Spinal cord (tissue), 4 donors: ENCODE data around the gene PRPS2. TPM values are rescaled to one million over a fixed set of nuclear protein-coding genes. Genes with fewer than 3 reads are reported as not detected.

Experiments used
- polyA plus RNA-seq, 2 donors: library from polyadenylated mRNA; unstranded; fragments of 120-200 nt; gene quantifications; one replicate each; pipeline ENCODE4 v1.2.1, GENCODE V29; 2013; ENCODE audit not compliant: insufficient read length in 2 of 2
- total RNA-seq, 2 donors: library from RNA; depleted of rRNA in 1 of 2; stranded (reverse); fragments of 120-200 nt in 1 of 2; fragments of >200 nt in 1 of 2; gene quantifications; one replicate each; pipeline versions ENCODE4 v1.2.3 to v1.2.4, GENCODE V29; 2013 to 2014

Gene PRPS2
- total and polyA plus RNA-seq, 4 donors = 15.0 to 20.7 (median 15.8) TPM

Other genes with a start within 250 kb of the PRPS2 start
- gene TLR7, start 75.7 kb downstream of the PRPS2 start, total RNA-seq = 1 to 10 TPM; 2.4 to 7.3 TPM
- 1 to 10 TPM; 1.6 to 4.6 TPM for gene TLR7, start 75.7 kb downstream of the PRPS2 start, polyA plus RNA-seq
- 1 to 10 TPM in 1 of 2 donors, under 1 TPM in 1; 0.55 to 2.1 TPM for gene TLR8, start 115.2 kb downstream of the PRPS2 start, total RNA-seq
- gene TLR8, start 115.2 kb downstream of the PRPS2 start, polyA plus RNA-seq = under 1 TPM; 0.23 to 0.44 TPM
- gene TMSB4X, start 183.7 kb downstream of the PRPS2 start, total RNA-seq = 1,000 to 10,000 TPM; 2,806 to 3,659 TPM
- 1,000 to 10,000 TPM; 2,440 to 2,610 TPM for gene TMSB4X, start 183.7 kb downstream of the PRPS2 start, polyA plus RNA-seq